Panc1 (cell line): ENCODE data around the gene ACSM3.

ENCODE experiments used
- TCF7L2 ChIP-seq: IDR thresholded peaks from 2 replicates; pipeline ENCODE4 v1.6.1; 2011; ENCODE audit warnings: mild to moderate bottlenecking, low read depth, low read length, inconsistent platforms
- TF ChIP-seq, protein P1 (sequence below): fragments of 450-650 bp; IDR thresholded peaks from 2 replicates; pipeline ENCODE4 v1.5.1; 2017; ENCODE audit warnings: mild to moderate bottlenecking

- no peak for TF ChIP-seq TCF7L2
- TF ChIP-seq, protein P1, sequence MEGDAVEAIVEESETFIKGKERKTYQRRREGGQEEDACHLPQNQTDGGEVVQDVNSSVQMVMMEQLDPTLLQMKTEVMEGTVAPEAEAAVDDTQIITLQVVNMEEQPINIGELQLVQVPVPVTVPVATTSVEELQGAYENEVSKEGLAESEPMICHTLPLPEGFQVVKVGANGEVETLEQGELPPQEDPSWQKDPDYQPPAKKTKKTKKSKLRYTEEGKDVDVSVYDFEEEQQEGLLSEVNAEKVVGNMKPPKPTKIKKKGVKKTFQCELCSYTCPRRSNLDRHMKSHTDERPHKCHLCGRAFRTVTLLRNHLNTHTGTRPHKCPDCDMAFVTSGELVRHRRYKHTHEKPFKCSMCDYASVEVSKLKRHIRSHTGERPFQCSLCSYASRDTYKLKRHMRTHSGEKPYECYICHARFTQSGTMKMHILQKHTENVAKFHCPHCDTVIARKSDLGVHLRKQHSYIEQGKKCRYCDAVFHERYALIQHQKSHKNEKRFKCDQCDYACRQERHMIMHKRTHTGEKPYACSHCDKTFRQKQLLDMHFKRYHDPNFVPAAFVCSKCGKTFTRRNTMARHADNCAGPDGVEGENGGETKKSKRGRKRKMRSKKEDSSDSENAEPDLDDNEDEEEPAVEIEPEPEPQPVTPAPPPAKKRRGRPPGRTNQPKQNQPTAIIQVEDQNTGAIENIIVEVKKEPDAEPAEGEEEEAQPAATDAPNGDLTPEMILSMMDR, result no peak
These were observed 34.7 kb upstream of the ACSM3 start for GRCh38 chr16:20729141-20729540.
